Activated CD8-positive, alpha-beta memory T cell treated with anti-CD3 and anti-CD28 coated beads, Interleukin-2, amount 10 ng/mL, durations not matched to agents 7 days and 5 days (primary cell): ENCODE data around the gene SDS. TPM values are rescaled to one million over a fixed set of nuclear protein-coding genes. Genes with fewer than 3 reads are reported as not detected.

Experiments
- ATAC-seq: fragments of 150-1000 bp; cut with Tn5 transposase; one replicate; pipeline ENCODE4 v1.10.0; 2021; ENCODE audit warnings: moderate library complexity
- CTCF ChIA-PET: fragments of 350-600 bp; sonication (Branson Sonifier 250); formaldehyde crosslinking; loops from one replicate; lab custom pipeline; 2021; ENCODE audit warnings: antibody characterized with exemption; lab: Charles Lee
- DNase-seq: peaks from one replicate; pipeline ENCODE4 v3.0.0-alpha.2; 2020
- H3K27ac Mint-ChIP-seq: one replicate; pipeline ENCODE4 v1.8.0; 2021; ENCODE audit warnings: mild to moderate bottlenecking, mixed read lengths
- H3K27me3 Mint-ChIP-seq: one replicate; pipeline ENCODE4 v1.8.0; 2021; ENCODE audit warnings: mixed read lengths
- H3K36me3 Mint-ChIP-seq: one replicate; pipeline ENCODE4 v1.8.0; 2021; ENCODE audit warnings: mild to moderate bottlenecking, mixed read lengths
- H3K4me1 Mint-ChIP-seq: one replicate; pipeline ENCODE4 v1.8.0; 2021; ENCODE audit warnings: mixed read lengths
- H3K4me3 Mint-ChIP-seq: one replicate; pipeline ENCODE4 v1.8.0; 2021; ENCODE audit warnings: mild to moderate bottlenecking, moderate library complexity, mixed read lengths
- H3K9me3 Mint-ChIP-seq: one replicate; pipeline ENCODE4 v1.8.0; 2022; ENCODE audit warnings: low read depth, mixed read lengths
- total RNA-seq, 2 experiments: library from RNA; stranded (reverse); gene quantifications; one replicate each; pipeline ENCODE4 v1.2.3, GENCODE V29; 2021

Gene SDS
- total RNA-seq, 2 experiments from 2014 or later = not detected

DNA sequence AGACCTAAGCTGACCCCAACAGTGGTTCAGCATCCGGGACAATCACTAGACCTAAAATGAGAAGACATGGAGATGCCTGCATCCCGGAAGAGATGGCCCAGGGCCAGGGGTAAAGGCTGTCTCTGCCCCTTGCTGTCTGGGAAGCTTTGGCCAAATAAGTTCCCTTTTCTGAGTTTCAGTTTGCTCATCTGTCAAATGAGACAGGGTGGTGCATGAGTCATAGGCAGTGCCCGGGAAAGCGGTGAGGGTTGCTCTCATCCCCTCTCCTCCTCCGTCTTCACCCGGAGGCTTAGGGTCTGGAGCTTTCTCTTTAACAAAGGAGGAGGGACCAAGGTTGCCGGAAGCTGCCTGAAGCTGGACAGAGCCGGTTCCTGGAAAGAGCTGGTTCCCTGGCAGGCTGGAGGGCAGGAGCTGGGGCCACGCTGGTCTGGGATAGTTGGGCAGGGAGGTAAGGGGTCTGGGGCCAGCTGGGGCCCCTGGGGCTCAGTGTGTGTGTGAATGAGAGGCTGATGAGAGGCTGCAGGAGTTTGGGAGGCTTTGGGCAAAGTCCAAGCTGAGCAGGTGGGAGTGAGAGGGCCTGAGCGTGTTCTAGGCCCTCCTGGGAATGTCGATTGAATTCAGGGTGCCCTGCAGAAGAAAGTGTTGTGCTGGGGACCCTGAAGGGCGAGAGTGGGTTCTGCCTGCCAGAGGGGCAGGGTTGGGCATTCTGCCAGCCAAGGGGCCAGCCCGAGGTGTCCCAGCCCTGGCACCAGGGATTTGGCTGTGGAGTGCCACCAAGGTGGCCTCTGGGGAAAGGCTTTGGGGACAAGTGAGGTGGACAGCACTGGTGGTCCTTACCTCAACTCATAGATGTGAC is 18.6 kb upstream of the SDS start, which contains the start of gene SDSL:
Gene SDSL, plus strand, starts transcription at position 351 of the 856 bp plus-strand sequence. CDS start 5,603 bp downstream, outside the sequence.
- Mint-ChIP-seq H3K9me3 (no peaks in the 10 kb centered on the region), H3K4me1 (peaks cover 13% of the 10 kb centered on the region), H3K36me3 (no peaks in the 10 kb centered on the region), H3K4me3 (peak within 1 kb of the TSS; percentile 69), H3K27me3 (peaks cover 12% of the 10 kb centered on the region), H3K27ac (peak within 1 kb of the TSS; percentile 82)
- DNase-seq (peak; percentile 65), ATAC-seq (peak; percentile 87)
- CTCF ChIA-PET = no interaction called here

DNA sequence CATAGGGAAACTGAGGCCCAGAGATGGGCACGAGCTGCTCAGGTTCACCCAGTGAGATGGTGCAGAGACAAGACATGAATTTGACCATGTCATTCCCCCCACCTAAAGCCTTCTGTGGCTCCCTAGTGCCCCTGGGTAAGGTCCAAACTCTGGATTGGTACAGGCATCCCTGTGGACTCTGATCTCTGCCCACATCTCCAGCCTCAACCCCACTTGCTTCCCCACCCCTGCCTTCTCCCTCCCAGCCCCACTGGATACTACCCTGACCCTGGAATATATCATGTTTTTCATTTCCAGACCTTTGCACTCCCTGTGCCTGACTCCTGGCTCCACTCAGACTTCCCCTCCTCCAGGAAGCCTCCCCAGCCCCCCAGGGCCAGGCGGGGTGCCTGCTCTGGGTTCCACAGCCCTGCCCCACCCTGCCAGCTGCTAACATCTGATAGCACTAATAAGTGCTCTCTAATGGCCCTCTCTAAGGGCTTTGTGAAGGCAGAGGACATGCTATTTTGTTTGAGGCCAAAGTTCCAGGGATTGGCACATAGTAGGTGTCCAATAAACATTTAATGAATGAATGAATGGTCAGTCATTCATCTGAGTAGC is 17.4 kb upstream of the SDS start:
- Mint-ChIP-seq H3K27me3 (peaks cover 8% of the 10 kb centered on the region), H3K4me3 (no peak overlapping the region)

DNA sequence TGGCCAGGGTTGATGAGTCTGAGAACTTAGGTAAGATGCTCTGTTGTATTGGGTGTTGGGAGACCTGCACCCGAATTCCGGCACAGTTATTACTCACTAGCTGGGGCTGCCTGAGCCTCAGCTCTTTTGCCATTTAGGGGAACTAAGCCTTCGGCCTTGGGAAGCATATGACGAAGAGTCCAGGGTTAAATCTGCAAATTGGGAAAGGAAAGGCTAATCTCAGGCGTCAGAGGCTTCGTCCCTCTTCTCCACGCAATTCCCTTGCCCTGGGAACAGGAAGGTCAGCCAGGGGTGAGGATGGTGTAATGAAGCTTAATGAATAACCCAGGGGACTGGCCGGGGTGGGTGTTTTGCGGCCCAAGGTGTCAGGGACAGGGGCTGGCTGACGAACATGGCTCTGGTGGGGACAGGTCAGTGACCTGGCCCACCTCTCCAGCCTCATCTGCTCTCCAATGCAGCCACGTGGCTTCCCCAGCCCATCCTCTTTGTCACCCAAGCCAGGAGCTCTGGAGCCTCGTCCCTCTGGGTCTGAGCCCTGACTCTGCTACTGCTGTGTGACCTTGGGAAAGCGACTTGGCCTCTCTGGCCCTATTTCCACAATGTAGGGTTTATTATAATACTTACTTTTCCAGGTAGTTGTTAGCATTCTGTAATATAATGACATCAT is 14.7 kb upstream of the SDS start:
- no peak for DNase-seq
- no peak overlapping the region for H3K4me3 Mint-ChIP-seq
- no peaks in the 10 kb centered on the region for H3K36me3 Mint-ChIP-seq
- CTCF ChIA-PET = interaction anchor here (0.8 kb wide), 1 partner anchor 221 kb away, joined by 3 read pairs; no protein-coding TSS in a partner anchor
- H3K4me1 Mint-ChIP-seq = peaks cover 11% of the 10 kb centered on the region
- ATAC-seq = no peak
- H3K27ac Mint-ChIP-seq = no peak overlapping the region
- peaks cover 7% of the 10 kb centered on the region for H3K27me3 Mint-ChIP-seq
- H3K9me3 Mint-ChIP-seq = no peaks in the 10 kb centered on the region

More for the DNA sequence above, 17.4 kb upstream of the SDS start:
- Mint-ChIP-seq H3K36me3 (no peaks in the 10 kb centered on the region), H3K4me1 (peaks cover 12% of the 10 kb centered on the region), H3K27ac (no peak overlapping the region), H3K9me3 (no peaks in the 10 kb centered on the region)
- ATAC-seq (no peak), DNase-seq (no peak)
- CTCF ChIA-PET = no interaction called here

DNA sequence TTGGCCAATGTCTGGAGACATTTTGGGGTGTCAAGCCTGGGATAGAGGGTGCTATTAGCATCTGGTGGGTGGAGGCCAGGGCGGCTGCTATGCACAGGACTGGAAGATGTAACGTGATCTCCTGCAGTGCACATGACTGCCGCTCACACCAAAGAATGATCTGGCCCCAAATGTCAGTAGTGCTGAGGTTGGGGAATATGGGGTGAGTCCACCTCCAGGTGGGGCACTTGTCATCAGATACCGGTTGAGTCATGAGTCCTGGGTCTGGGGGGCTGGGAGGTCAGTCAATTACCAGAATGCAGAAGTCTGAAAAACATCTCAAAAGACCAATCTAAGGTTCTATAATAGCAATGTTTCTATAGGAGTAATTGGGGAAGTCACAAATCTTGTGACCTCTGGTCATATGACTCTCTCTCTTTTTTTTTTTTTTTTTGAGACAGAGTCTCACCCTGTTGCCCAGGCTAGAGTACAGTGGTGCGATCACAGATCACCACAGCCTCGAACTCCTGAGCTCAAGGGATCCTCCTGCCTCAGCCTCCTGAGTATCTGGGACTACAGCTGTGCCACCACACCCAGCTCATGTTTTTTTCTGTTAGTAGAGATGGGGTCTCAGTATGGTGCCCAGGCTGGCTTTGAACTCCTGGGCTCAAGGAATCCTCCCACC is 12.5 kb upstream of the SDS start:
- Mint-ChIP-seq H3K27ac (no peak overlapping the region), H3K27me3 (peaks cover 7% of the 10 kb centered on the region), H3K9me3 (no peaks in the 10 kb centered on the region), H3K36me3 (no peaks in the 10 kb centered on the region), H3K4me1 (no peaks in the 10 kb centered on the region), H3K4me3 (no peak overlapping the region)
- DNase-seq (no peak), ATAC-seq (no peak)
- CTCF ChIA-PET = interaction anchor here (1.2 kb wide), 1 partner anchor 9 kb away, joined by 4 read pairs; no protein-coding TSS in a partner anchor

DNA sequence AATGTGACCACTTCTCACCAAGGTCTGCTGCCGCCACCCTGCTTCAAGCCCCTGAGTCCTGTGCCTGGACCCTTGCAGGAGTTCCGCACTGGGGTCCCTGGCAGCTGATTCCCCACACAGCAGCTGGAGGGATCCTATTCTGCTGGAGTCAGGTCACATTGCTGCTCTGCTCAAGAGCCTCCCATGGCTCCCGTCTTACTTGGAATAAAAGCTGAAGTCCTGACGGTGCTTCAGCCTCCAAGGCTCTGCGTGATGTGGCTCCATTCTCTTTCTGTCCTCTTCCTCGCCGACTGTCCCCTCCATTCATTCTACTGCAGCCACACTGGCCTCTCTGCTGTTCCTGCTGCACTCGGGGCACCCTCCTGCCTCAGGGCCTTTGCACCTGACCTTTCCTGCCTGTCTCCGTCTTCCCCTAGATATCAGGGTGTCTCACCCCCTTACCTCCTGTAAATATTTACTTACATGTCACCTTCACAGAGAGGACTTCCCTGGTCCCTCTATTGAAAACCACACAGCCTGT is 10.9 kb upstream of the SDS start:
- no peaks in the 10 kb centered on the region for H3K9me3 Mint-ChIP-seq
- no peaks in the 10 kb centered on the region for H3K4me1 Mint-ChIP-seq
- H3K36me3 Mint-ChIP-seq = no peaks in the 10 kb centered on the region
- CTCF ChIA-PET = no interaction called here
- no peak overlapping the region for H3K27ac Mint-ChIP-seq
- DNase-seq = no peak
- H3K4me3 Mint-ChIP-seq = no peak overlapping the region
- H3K27me3 Mint-ChIP-seq = peaks cover 7% of the 10 kb centered on the region
- no peak for ATAC-seq

DNA sequence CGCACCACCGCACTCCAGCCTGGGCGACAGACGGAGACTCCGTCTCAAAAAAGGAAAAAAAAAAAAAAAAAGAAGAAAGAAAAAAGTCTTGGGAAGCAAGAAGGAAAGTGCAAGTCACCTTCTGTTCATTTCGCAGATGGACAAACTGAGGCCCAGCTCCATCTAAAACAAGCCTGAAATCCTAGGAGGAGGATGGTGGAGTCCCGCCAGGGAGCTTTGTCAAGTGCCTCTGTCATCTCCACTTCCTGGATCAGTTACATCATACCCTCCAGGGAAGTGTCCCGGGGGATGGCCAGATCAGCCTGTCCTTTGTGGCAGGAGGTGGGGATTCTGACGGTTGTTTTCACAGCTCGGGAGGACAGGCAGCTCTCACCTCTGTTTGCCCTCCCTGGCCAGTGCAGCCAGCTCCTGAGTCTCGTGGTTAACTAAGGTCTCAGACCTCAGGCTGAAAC is 9.8 kb upstream of the SDS start:
- H3K9me3 Mint-ChIP-seq = no peaks in the 10 kb centered on the region
- ATAC-seq = no peak

DNA sequence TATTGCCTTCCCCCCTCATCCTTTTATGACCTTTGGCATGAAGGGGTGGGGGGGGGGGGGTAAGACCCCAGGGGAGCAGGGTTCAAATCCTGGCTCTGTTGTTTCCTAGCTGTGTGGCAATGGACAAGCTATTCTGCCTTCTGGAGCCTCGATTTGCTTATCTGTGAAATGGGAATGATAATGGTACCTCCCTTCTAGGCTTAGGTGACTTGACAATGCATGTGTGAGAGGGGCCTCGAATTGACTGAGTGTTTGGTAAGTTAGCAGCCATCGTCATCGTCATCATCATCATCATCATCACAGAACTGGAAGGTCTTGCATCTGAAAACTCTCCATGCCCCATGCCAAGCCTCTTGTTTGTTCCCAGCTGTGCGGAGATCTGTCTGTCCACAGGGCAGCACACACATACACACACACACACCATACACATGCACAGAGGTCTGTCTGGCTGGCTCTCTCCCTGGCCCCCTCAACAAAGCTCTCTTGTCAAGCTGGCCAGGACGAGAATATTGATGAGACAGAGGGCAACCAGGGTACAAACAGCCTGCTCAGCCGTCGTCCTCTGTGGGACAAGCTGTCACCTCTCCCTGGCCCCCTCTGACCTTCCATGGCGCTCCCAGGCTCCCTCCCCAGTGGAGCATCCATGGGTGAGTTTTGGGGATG is 5.9 kb upstream of the SDS start:
- Mint-ChIP-seq H3K4me1 (no peaks in the 10 kb centered on the region), H3K27ac (no peak overlapping the region), H3K36me3 (no peaks in the 10 kb centered on the region), H3K27me3 (peaks cover 14% of the 10 kb centered on the region), H3K4me3 (no peak overlapping the region), H3K9me3 (no peaks in the 10 kb centered on the region)
- DNase-seq = no peak
- no peak for ATAC-seq
- CTCF ChIA-PET = interaction anchor here (0.7 to 2.5 kb wide), 2 partner anchors 16 to 347 kb away, joined by 3 to 7 read pairs; no protein-coding TSS in a partner anchor

More for the DNA sequence above, 9.8 kb upstream of the SDS start:
- H3K36me3 Mint-ChIP-seq = no peaks in the 10 kb centered on the region
- no peak overlapping the region for H3K27ac Mint-ChIP-seq
- H3K27me3 Mint-ChIP-seq = peaks cover 7% of the 10 kb centered on the region
- H3K4me1 Mint-ChIP-seq = no peaks in the 10 kb centered on the region
- no peak overlapping the region for H3K4me3 Mint-ChIP-seq
- CTCF ChIA-PET = no interaction called here
- DNase-seq = no peak

DNA sequence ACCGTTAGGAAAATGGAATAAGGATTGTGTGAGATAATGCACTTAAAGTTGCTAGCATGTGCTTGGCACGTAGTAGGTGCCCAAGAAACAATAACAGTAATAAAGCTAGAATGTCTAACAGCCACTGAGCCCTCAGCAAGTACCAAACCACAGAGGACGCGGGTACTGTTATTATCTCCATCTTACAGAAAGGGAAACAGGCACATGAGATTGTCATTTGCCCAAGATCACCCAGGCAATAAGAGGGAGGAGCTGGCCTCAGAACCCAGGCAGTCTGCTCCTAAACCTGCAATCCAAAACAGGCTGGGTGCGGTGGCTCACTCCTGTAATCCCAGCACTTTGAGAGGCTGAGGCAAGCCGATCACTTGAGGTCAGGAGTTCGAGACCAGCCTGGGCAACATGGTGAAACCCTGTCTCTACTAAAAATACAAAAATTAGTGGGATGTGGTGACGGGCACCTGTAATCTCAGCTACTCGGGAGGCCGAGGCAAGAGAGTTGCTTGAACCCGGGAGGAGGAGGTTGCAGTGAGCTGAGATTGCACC is 5.1 kb upstream of the SDS start:
- H3K4me1 Mint-ChIP-seq = no peaks in the 10 kb centered on the region
- H3K9me3 Mint-ChIP-seq = no peaks in the 10 kb centered on the region
- no peak overlapping the region for H3K4me3 Mint-ChIP-seq
- no peaks in the 10 kb centered on the region for H3K36me3 Mint-ChIP-seq
- H3K27ac Mint-ChIP-seq = no peak overlapping the region
- ATAC-seq = no peak
- no peak for DNase-seq
- CTCF ChIA-PET = interaction anchor here (2.5 kb wide), 1 partner anchor 16 kb away, joined by 7 read pairs; no protein-coding TSS in a partner anchor
- peaks cover 17% of the 10 kb centered on the region for H3K27me3 Mint-ChIP-seq

DNA sequence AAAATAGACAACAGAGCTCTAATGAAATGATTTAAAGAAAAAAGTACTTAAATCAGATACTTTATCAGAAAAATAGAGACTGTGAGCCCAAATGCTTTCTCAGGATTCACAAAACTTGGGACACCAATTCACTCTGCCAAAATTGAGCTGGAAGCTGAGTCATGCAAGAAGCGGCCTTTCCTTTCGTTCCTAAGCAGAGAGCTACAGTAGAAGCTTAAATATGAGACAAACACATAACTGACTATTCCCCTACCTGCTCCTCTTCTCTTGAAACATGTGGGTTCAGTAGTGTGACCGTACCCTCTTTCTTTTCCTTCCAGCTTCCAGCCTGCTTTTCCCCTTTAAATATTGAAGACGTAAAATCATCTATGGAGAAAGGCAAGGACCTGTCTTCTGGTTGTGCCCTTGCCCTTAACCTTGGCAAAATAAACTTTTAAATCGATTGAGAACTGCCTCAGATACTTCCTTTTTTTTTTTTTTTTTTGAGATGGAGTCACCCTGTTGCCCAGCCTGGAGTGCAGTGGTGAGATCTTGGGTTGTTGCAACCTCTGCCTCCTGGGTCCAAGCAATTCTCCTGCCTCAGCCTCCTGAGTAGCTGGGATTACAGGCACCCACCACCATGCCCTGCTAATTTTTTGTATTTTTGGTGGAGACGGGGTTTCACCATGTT is 4.4 kb upstream of the SDS start:
- ATAC-seq = no peak
- peaks cover 17% of the 10 kb centered on the region for H3K27me3 Mint-ChIP-seq
- H3K4me3 Mint-ChIP-seq = no peak overlapping the region
- no peak overlapping the region for H3K27ac Mint-ChIP-seq
- CTCF ChIA-PET = interaction anchor here (0.7 to 2.5 kb wide), 2 partner anchors 17 to 19 kb away, joined by 4 to 7 read pairs; no protein-coding TSS in a partner anchor
- DNase-seq = no peak
- no peaks in the 10 kb centered on the region for H3K36me3 Mint-ChIP-seq
- no peaks in the 10 kb centered on the region for H3K4me1 Mint-ChIP-seq
- no peaks in the 10 kb centered on the region for H3K9me3 Mint-ChIP-seq

DNA sequence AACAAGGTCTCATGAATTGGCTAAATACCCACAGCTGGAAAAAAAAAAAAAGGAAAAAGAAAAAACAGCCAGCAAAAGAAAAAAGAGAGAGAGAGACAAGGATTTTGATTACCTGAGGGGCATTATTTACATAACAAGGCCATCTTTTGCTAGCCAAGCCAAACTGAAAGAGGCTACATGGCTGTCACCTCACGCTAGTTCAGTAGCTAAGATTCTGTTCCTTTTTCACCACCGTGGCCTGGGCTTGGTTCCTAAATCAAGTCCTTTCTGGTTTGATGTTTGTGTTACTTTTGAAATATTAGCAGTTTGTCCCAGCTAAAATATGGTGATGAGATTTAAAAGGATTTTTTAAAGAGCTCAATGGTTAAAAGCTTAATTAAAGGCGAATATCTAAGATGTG is 2.0 kb upstream of the SDS start:
- CTCF ChIA-PET = no interaction called here
- H3K27ac Mint-ChIP-seq = no peak overlapping the region
- H3K9me3 Mint-ChIP-seq = no peaks in the 10 kb centered on the region

DNA sequence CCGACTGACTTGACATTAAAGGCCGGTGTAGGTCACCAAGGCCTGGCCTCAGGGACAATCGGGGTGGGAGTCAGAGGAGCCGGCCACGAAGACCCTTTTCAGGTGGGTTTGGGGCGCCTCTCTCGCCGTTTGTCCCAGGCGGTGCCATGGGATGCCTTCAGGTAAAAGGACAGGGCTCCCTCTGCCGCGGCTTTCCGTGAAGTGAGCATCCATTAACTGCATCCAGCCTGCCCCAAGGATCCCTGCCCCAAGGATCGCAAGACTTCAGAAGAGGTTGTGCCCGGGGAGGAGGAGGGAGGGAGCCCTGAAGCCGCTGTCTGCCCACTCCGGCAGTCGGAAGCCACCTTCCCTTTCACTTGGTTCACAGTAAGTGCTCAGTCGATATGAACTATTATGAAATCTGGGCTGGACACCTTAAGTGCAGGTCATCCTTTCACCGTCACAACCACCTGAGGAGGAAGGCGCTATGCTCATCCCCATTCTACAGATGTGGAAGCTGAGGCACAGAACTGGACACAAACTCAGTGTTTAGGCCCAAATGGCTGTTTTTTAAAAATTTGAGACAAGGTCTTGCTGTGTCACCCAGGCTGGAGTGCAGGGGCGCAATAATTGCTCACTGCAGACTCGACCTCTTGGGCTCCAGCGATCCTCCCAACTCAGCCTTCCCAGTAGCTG is 964 bp downstream of the SDS start:
- Mint-ChIP-seq H3K27ac (no peak overlapping the region), H3K9me3 (no peaks in the 10 kb centered on the region), H3K36me3 (no peaks in the 10 kb centered on the region), H3K27me3 (peaks cover 17% of the 10 kb centered on the region), H3K4me1 (no peaks in the 10 kb centered on the region), H3K4me3 (no peak overlapping the region)
- CTCF ChIA-PET = no interaction called here
- ATAC-seq (no peak), DNase-seq (no peak)

More for the DNA sequence above, 2.0 kb upstream of the SDS start:
- ATAC-seq (no peak), DNase-seq (no peak)
- Mint-ChIP-seq H3K36me3 (no peaks in the 10 kb centered on the region), H3K27me3 (peaks cover 17% of the 10 kb centered on the region), H3K4me3 (no peak overlapping the region), H3K4me1 (no peaks in the 10 kb centered on the region)
